ENCODE results near the gene TFDP3. TPM values are rescaled to one million over a fixed set of nuclear protein-coding genes. Genes with fewer than 3 reads are reported as not detected.

TFDP3 gene
- total and polyA plus RNA-seq, 2 donors from 2014 or later = not detected

DNA sequence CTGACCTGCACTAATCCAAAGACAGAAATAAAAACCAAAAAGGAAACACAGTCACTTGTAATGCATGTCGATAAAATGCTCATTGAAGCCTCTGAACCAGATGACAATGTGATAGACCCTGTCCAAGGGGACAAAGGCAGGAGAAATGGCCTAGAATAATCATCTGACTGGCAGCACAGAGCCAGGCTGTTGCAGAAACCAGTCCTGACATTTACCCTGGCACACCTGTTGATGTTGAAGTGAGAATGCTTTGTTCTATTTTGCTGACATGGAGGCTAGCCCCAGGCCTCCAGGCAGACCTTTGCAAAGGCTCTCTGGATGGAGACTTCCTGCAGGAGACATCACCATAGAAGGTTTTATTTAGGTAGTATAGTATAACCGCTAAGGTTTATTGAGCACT lies 41.0 kb downstream of the TFDP3 start:
- intact Hi-C loops (cut with DNase I) = no loop called here
- TF ChIP-seq CTCF (IDR thresholded peaks at IDR 0.05; ENCODE audit: borderline replicate concordance, extremely low read depth, insufficient read depth) = no peak
- H3K27me3 ChIP-seq (ENCODE audit: control insufficient read depth, insufficient read depth, low read length) = no peaks in the 10 kb centered on the region

DNA sequence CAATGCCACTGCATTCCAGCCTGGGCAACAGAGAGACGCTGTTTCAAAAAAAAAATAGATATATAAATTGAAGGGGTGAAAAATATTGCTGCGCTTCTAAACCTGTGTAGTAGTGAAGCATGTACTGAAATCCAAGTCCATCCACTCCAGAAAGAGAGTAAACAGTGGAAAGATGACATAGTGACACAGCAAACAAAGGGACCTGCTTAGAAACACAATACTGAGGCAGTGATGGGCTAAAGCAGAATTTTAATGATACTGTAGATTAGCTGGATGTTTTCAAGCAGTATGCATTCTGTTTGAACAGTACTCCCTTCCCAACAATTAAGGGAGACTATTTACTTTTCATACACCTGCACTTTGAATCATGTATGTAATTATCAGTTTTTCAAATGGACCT lies 42.5 kb downstream of the TFDP3 start:
- no peak for FAIRE-seq
- TF ChIP-seq CTCF (IDR thresholded peaks at IDR 0.05; ENCODE audit: borderline replicate concordance, extremely low read depth, insufficient read depth) = no peak

More for the DNA sequence above, 41.0 kb downstream of the TFDP3 start:
- Histone ChIP-seq H3K4me3 (ENCODE audit: low read length in 3 of 3) (no peak overlapping the region), H3K9me3 (ENCODE audit: control insufficient read depth in 2 of 3, insufficient read depth in 1 of 3, low read length in 3 of 3) (no peaks in the 10 kb centered on the region), H3K36me3 (ENCODE audit: control insufficient read depth in 2 of 3, insufficient read depth in 3 of 3, low read length in 3 of 3) (no peaks in the 10 kb centered on the region), H3K9ac (ENCODE audit: low read length in 3 of 3) (no peak overlapping the region), H3K4me1 (ENCODE audit: control insufficient read depth in 2 of 3, insufficient read depth in 2 of 3, low read depth in 1 of 3, low read length in 3 of 3) (no peaks in the 10 kb centered on the region), H3K27ac (ENCODE audit: low read depth in 2 of 2, low read length in 2 of 2) (no peak overlapping the region)
- DNase-seq (no peak), FAIRE-seq (no peak)

DNA sequence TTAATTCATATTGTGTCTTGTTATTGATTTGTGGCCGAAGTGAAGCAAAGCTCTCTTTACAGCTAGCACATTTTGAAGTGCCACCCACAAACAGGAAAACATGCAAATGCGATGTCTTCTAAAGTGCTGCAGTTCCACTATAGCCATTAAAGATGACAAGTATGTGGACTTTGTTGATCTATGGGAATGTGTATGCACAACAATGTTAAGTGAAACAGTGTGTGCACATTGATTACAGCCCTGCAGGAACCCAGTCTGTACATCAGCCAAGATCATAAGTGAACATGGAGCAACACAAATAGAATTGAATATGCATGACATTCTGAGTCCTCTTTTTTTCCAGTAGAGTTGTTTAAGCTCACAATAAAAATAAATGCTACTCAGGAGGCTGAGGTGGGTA lies 43.0 kb downstream of the TFDP3 start:
- Histone ChIP-seq H3K36me3 (ENCODE audit: control insufficient read depth in 2 of 3, insufficient read depth in 3 of 3, low read length in 3 of 3) (no peaks in the 10 kb centered on the region), H3K9ac (ENCODE audit: low read length in 3 of 3) (no peak overlapping the region), H3K4me3 (ENCODE audit: low read length in 3 of 3) (no peak overlapping the region), H3K9me3 (ENCODE audit: control insufficient read depth in 2 of 3, insufficient read depth in 1 of 3, low read length in 3 of 3) (no peaks in the 10 kb centered on the region), H3K27ac (ENCODE audit: low read depth in 2 of 2, low read length in 2 of 2) (no peak overlapping the region), H3K4me1 (ENCODE audit: control insufficient read depth in 2 of 3, insufficient read depth in 2 of 3, low read depth in 1 of 3, low read length in 3 of 3) (no peaks in the 10 kb centered on the region), H3K27me3 (ENCODE audit: control insufficient read depth, insufficient read depth, low read length) (no peaks in the 10 kb centered on the region)
- DNase-seq (no peak), FAIRE-seq (no peak)
- no peak for TF ChIP-seq CTCF (IDR thresholded peaks at IDR 0.05; ENCODE audit: borderline replicate concordance, extremely low read depth, insufficient read depth)
- intact Hi-C loops (cut with DNase I) = no loop called here

More for the DNA sequence above, 42.5 kb downstream of the TFDP3 start:
- intact Hi-C loops (cut with DNase I) = no loop called here
- Histone ChIP-seq H3K4me3 (ENCODE audit: low read length in 3 of 3) (no peak overlapping the region), H3K9me3 (ENCODE audit: control insufficient read depth in 2 of 3, insufficient read depth in 1 of 3, low read length in 3 of 3) (no peaks in the 10 kb centered on the region), H3K4me1 (ENCODE audit: control insufficient read depth in 2 of 3, insufficient read depth in 2 of 3, low read depth in 1 of 3, low read length in 3 of 3) (no peaks in the 10 kb centered on the region), H3K36me3 (ENCODE audit: control insufficient read depth in 2 of 3, insufficient read depth in 3 of 3, low read length in 3 of 3) (no peaks in the 10 kb centered on the region), H3K9ac (ENCODE audit: low read length in 3 of 3) (no peak overlapping the region), H3K27me3 (ENCODE audit: control insufficient read depth, insufficient read depth, low read length) (no peaks in the 10 kb centered on the region), H3K27ac (ENCODE audit: low read depth in 2 of 2, low read length in 2 of 2) (no peak overlapping the region)
- DNase-seq = no peak

Measured in kidney (tissue), 14 donors.